K562 (cell line): Measurements from ENCODE around the gene DLGAP3. TPM values are rescaled to one million over a fixed set of nuclear protein-coding genes. Genes with fewer than 3 reads are reported as not detected.
A peak's percentile ranks its signal among the peaks of the same experiment; 100 is the strongest.

ENCODE experiments used
- E2F6 ChIP-seq, 2 experiments: IDR thresholded peaks; 2 replicates each; pipeline ENCODE4 v1.6.1; 2011; ENCODE audit warnings: borderline replicate concordance in 1 of 2, control low read depth in 1 of 2, low read depth in 1 of 2, low read length in 1 of 2, mild to moderate bottlenecking in 1 of 2, mixed read lengths in 1 of 2, moderate library complexity in 1 of 2; ENCODE audit not compliant: insufficient read depth in 1 of 2, insufficient read length in 1 of 2, poor library complexity in 1 of 2, severe bottlenecking in 1 of 2; ENCODE audit errors: extremely low read depth in 1 of 2
- GATA2 ChIP-seq: sonication (generic); formaldehyde crosslinking; IDR thresholded peaks from 2 replicates; pipeline ENCODE4 v1.4.0; 2020; ENCODE audit warnings: mild to moderate bottlenecking, missing genetic modification reagents
- MLX ChIP-seq, 2 experiments: fragments of 450-650 bp in 1 of 2; sonication (generic) in 1 of 2; formaldehyde crosslinking; conservative IDR thresholded peaks; 2 replicates each; pipeline versions ENCODE4 v1.4.0 to v1.8.1; 2020 to 2022; ENCODE audit warnings: mild to moderate bottlenecking in 1 of 2, missing genetic modification reagents in 1 of 2
- NCOA6 ChIP-seq: fragments of 450-650 bp; IDR thresholded peaks from 2 replicates; pipeline ENCODE4 v1.6.1; 2017; ENCODE audit warnings: mild to moderate bottlenecking
- NELFE ChIP-seq: IDR thresholded peaks from 2 replicates; pipeline ENCODE4 v1.6.1; 2011; ENCODE audit warnings: mild to moderate bottlenecking; ENCODE audit not compliant: insufficient read depth, insufficient read length
- NFE2 ChIP-seq: IDR thresholded peaks from 2 replicates; pipeline ENCODE4 v1.6.1; 2014; ENCODE audit warnings: antibody characterized with exemption, low read depth
- NFIX ChIP-seq: fragments of 250-450 bp; sonication (Bioruptor Pico); IDR thresholded peaks from 2 replicates; pipeline ENCODE4 v1.4.0; 2020; ENCODE audit warnings: low read depth, mild to moderate bottlenecking, moderate library complexity
- POLR2AphosphoS2 ChIP-seq: IDR thresholded peaks from 2 replicates; pipeline ENCODE4 v1.6.1; 2012; ENCODE audit warnings: low read length, improper control_type of control experiment
- RFX7 ChIP-seq: fragments of 250-450 bp; sonication (Bioruptor Pico); IDR thresholded peaks from 2 replicates; pipeline ENCODE4 v1.5.1; 2021; ENCODE audit warnings: mild to moderate bottlenecking
- SPI1 ChIP-seq: IDR thresholded peaks from 2 replicates; pipeline ENCODE4 v1.6.1; 2011; ENCODE audit warnings: low read depth, low read length, control low read depth, borderline replicate concordance
- TCFL5 ChIP-seq: fragments of 250-450 bp; sonication (Bioruptor Pico); conservative IDR thresholded peaks from 2 replicates; pipeline ENCODE4 v1.6.1; 2021; ENCODE audit warnings: mild to moderate bottlenecking, moderate library complexity, matching md5 sums
- ZNF318 ChIP-seq, 2 experiments: fragments of 450-650 bp; IDR thresholded peaks; 2 replicates each; pipeline ENCODE4 v1.6.1; 2016; ENCODE audit warnings: mild to moderate bottlenecking in 2 of 2, borderline replicate concordance in 1 of 2, low read depth in 1 of 2, moderate library complexity in 1 of 2
- ZNF511 ChIP-seq: sonication (generic); formaldehyde crosslinking; IDR thresholded peaks from 2 replicates; pipeline ENCODE4 v1.8.0; 2022; ENCODE audit warnings: mild to moderate bottlenecking, missing genetic modification reagents
- ZNF780A ChIP-seq: fragments of 250-450 bp; sonication (Bioruptor Pico); IDR thresholded peaks from 2 replicates; pipeline ENCODE4 v1.5.0; 2021; ENCODE audit warnings: mild to moderate bottlenecking
- polyA plus RNA-seq, 8 experiments: library from polyadenylated mRNA; depleted of rRNA in 4 of 8; stranded (reverse) in 5 of 8; unstranded in 3 of 8; fragments of >200 nt; fragmentation: Nextera tagmentation in 2 of 8; fragmentation: Illumina TruSeq in 1 of 8; extraction: Ambion mirVana in 2 of 8; extraction: Trizol in 1 of 8; gene quantifications; 2 replicates each; pipeline versions ENCODE4 v1.2.1 to v1.2.3, GENCODE V29; 2011 to 2014; ENCODE audit warnings: inconsistent platforms in 1 of 8, missing spikeins in 1 of 8
- total RNA-seq, 7 experiments: library from RNA; depleted of rRNA in 6 of 7; stranded (reverse); fragments of >200 nt in 6 of 7; fragmentation: Illumina TruSeq in 2 of 7; extraction: Trizol in 2 of 7; gene quantifications; 2 replicates each; pipeline versions ENCODE4 v1.2.1 to v1.2.3, GENCODE V29; 2011 to 2021; ENCODE audit warnings: low replicate concordance in 1 of 7

Gene DLGAP3
- total and polyA plus RNA-seq, 9 of the 15 experiments (the other 6 are each of a cell fraction or from before 2014, with no cell fraction given) = 0.01 to 0.16 (median 0.07) TPM; not detected in 6

- TF ChIP-seq NFIX (CRISPR knock-in tag) = no peak
- no peak for TF ChIP-seq NELFE
- no peak for TF ChIP-seq TCFL5
- TF ChIP-seq ZNF318 (IDR thresholded peaks at IDR 0.05; ENCODE audit: borderline replicate concordance in 1 of 2, low read depth in 1 of 2) = no peak
- TF ChIP-seq ZNF780A (CRISPR knock-in tag) = no peak
- no peak for TF ChIP-seq RFX7 (CRISPR knock-in tag)
- TF ChIP-seq GATA2 (CRISPR knock-in tag) = no peak
- TF ChIP-seq SPI1 = no peak
- no peak for TF ChIP-seq E2F6 (IDR thresholded peaks at IDR 0.05; ENCODE audit: borderline replicate concordance in 1 of 2, extremely low read depth in 1 of 2, insufficient read depth in 1 of 2, insufficient read length in 1 of 2, low read depth in 1 of 2, low read length in 1 of 2, poor library complexity in 1 of 2, severe bottlenecking in 1 of 2)
- 0 out of 2 replicates have a peak, but pooled peaks have one; percentile 38 for TF ChIP-seq NCOA6
- no peak for TF ChIP-seq POLR2AphosphoS2
- no peak for TF ChIP-seq MLX (CRISPR knock-in tag; conservative IDR thresholded peaks at IDR 0.05)
- 0 out of 2 replicates have a peak, but pooled peaks have one; percentile 45 for TF ChIP-seq ZNF511
- no peak for TF ChIP-seq NFE2
Observed at GRCh38 chr1:34907487-34908090, 21.9 kb downstream of the DLGAP3 start (continued).
